Stimulated activated CD4-positive, alpha-beta T cell treated with anti-CD3 and anti-CD28 coated beads, TNF-alpha, amount 100 ng/mL, for 1 hour (primary cell): ENCODE measurements around the gene AFDN.

Source experiments
- DNase-seq, 3 donors: peaks; one replicate each; pipeline ENCODE4 v3.0.0-alpha.2; 2020; ENCODE audit warnings: low read depth in 3 of 3, low spot score in 1 of 3

AFDN gene

DNA sequence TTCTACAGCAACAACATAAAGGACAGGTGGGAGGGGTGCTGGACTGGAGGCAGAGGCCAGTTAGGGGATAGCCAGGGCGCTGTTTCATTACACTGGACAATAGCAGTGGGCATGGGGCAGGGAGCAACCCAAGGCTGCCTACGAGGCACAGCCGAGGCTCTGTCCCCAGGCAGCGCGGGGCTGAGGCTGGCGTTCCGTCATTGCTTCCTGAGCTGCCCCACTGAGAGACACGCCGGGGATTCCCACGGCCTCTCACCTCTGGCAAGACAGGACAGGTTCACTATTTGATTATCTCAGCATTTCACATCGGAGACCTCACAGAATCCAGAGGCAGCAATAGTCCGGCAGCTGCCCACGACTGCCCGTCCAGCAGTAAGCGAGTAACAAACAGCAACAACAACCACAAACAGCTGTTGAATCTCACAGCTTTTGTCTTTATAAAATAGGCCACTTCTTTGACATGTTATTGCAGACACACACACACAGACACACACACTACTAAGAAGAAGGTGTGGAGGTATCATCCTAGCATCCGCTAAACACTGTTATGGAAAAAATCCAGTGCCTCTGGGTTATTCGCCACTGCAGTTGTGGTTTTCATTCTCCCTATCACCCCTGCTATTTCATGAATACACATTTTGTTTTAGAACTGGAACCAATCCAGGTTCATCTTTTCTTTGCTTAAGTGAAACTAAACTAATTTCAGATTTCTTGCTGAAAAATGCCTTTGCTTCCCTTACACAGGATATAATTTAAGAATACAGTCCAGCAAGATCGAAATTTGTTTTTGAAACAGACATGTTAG is 190.2 kb downstream of the AFDN start:
- no peak for DNase-seq

DNA sequence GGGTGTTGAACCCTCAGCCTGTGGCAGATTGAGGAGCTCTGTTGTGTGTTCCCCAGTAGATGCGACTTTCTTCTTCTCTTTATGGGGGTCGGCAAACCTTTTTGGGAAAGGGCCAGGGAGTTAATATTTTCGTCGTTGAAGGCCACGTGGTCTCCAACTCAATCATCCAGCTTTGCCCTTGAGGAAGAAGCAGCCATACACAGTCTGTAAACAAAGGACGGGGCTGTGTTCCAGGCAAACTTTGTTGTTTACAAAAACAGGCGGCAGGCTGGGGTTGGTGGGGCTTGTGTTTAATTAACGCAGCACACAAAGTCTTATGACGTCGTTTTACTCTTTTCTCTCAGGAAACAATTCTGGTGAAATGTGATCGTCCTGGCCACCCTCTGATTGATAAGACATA is 190.9 kb downstream of the AFDN start:
- DNase-seq = no peak

DNA sequence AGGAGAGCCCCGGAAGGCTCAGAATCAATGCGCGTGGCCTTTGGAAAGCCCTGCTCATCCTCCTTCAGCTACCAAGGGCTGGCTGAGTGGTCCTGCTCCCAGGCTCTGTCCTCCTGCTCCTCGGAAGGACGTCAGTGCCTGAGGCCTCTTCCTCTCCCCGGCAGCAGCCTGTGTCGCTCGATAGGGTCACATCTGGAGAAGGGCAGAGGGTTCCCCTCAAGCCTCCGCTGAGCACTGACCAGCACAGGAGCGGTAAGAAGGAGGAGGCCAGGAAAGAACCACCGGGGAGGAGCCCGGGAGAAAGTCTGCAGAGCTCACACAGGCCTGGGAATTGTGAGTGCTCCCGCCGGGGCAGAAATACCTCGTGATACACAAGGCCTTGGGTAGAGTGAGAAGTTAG is 192.0 kb downstream of the AFDN start:
- no peak for DNase-seq

DNA sequence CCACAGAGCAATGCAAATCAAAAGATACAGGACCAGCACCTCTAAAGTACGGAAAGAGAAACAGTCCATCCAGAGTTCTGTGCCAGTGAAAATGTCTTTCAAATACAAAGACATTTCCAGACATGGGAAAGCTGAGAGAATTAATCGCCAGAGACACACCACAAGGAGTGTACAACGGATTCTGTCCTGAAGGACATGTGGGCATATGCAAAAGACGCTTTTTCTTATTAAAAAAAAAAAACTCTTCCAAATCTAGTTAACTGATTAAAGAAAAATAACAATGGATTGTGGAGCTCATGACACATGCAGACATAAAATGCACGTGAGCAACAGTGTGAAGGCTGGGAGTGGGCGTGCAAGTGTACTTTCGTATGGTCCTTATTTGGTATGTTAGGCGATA is 193.5 kb downstream of the AFDN start:
- DNase-seq = no peak

DNA sequence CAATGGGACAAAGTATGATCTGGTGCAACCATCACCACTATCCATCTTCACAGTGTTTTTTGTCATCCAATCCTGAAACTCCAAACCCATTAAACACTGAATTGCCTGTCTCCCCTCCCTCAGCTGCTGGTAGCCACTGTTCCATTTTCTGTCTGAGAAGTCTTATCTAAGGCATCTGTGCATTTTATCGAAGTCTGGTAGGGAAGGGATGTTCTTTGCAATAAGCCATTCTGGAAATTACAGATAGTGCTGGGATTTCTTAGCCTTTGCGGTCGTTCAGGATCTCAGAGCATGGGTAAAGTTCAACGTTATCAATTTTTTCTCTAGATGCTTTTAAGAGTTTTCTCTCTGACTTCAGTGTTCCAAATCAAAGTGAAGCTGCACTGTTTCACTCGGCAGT is 194.9 kb downstream of the AFDN start:
- no peak for DNase-seq
